WTC11 (cell line): ENCODE results near the gene SREBF1. TPM values are rescaled to one million over a fixed set of nuclear protein-coding genes. Genes with fewer than 3 reads are reported as not detected.
A peak's percentile ranks its signal among the peaks of the same experiment; 100 is the strongest.

Source experiments
- microRNA-seq: library from miRNA; unstranded; fragments of <30 nt; microRNA quantifications from one replicate; pipeline ENCODE4 v1.2.0, GENCODE V29; 2022; ENCODE audit warnings: borderline number of aligned reads
- total RNA-seq: library from RNA; stranded (reverse); gene quantifications from 3 replicates; pipeline ENCODE4 v1.2.3, GENCODE V29; 2021

SREBF1 gene
- total RNA-seq, 1 experiment from 2014 or later: 93.7 TPM

Small RNAs within 50 kb of the gene (microRNA-seq; reads per million reads assigned to microRNA genes)
- gene MIR33B (115 reads per million, percentile 65 among the genes with 10 or more reads in this experiment), gene MIR6777 (6.3 reads per million, percentile 18 among the genes with 10 or more reads in this experiment)

Other genes with a start within 250 kb of the SREBF1 start
- gene PEMT, start 245.3 kb downstream of the SREBF1 start, total RNA-seq: 51.9 to 54.6 TPM (median 53.1 TPM) in 3 replicates
- gene RAI1, start 155.5 kb downstream of the SREBF1 start, total RNA-seq: 7.3 to 12.7 TPM (median 8.1 TPM) in 3 replicates
- gene TOM1L2, start 135.4 kb upstream of the SREBF1 start, total RNA-seq: 5.2 to 6.7 TPM (median 6.4 TPM) in 3 replicates
- 0.34 to 0.48 TPM (median 0.42 TPM) in 3 replicates for gene DRC3, start 135.9 kb upstream of the SREBF1 start, total RNA-seq
- gene ATPAF2, start 202.2 kb upstream of the SREBF1 start, total RNA-seq: 32.2 to 36.8 TPM (median 33.5 TPM) in 3 replicates
- 15.4 to 16.0 TPM (median 15.7 TPM) in 3 replicates for gene GID4, start 202.4 kb upstream of the SREBF1 start, total RNA-seq